ENCODE results near the gene DMRT2. TPM values are rescaled to one million over a fixed set of nuclear protein-coding genes. Genes with fewer than 3 reads are reported as not detected.
A peak's percentile ranks its signal among the peaks of the same experiment; 100 is the strongest.

DMRT2 gene
- total RNA-seq, 1 experiment from 2014 or later = not detected

- no peak for DNase-seq
Measured at GRCh38 chr9:1047591-1048230, 2.4 kb upstream of the DMRT2 start.

GRCh38 chr9:1048231-1048619 is 1.9 kb upstream of the DMRT2 start:
- Histone ChIP-seq H3K27me3 (ENCODE audit: insufficient read depth, low read depth) (no peaks in the 10 kb centered on the region), H2AFZ (peak overlapping the region; percentile 58; the same call in 1 of the 2 replicates), H3K79me2 (ENCODE audit: low read depth) (no peaks in the 10 kb centered on the region), H4K20me1 (ENCODE audit: insufficient read depth) (no peaks in the 10 kb centered on the region), H3K9me2 (ENCODE audit: insufficient read depth) (no peaks in the 10 kb centered on the region), H3F3A (ENCODE audit: insufficient read depth, low read depth) (no peaks in the 10 kb centered on the region), H3K4me1 (replicated peaks; ENCODE audit: insufficient read depth) (no peaks in the 10 kb centered on the region), H3K4me2 (peak overlapping the region; percentile 53), H3K9me3 (ENCODE audit: insufficient read depth, low read depth) (no peaks in the 10 kb centered on the region), H3K4me3 (peak overlapping the region; percentile 29; the same call in 1 of the 2 replicates), H3K27ac (no peak overlapping the region), H3K36me3 (ENCODE audit: low read depth) (no peaks in the 10 kb centered on the region)
- DNase-seq = no peak
- no TSS peak for BruUV-seq (replicated peaks)
- TF ChIP-seq CTCF (conservative IDR thresholded peaks at IDR 0.05) (no peak), EZH2 (IDR thresholded peaks at IDR 0.05; ENCODE audit: low read depth) (no peak)
- ChIA-PET CTCF (no interaction called here), POLR2A (ENCODE audit: unreplicated experiment) (no interaction called here)
- intact Hi-C loops (cut with micrococcal nuclease; ENCODE audit: unreplicated experiment) = no loop called here

More at GRCh38 chr9:1047591-1048230, 2.4 kb upstream of the DMRT2 start:
- H2AFZ ChIP-seq = peak overlapping the region; percentile 58; the same call in 1 of the 2 replicates
- intact Hi-C loops (cut with micrococcal nuclease; ENCODE audit: unreplicated experiment) = no loop called here
- no peaks in the 10 kb centered on the region for H3K4me1 ChIP-seq (replicated peaks; ENCODE audit: insufficient read depth)
- H3K4me3 ChIP-seq = peak overlapping the region; percentile 29; the same call in 1 of the 2 replicates
- no peak overlapping the region for H3K27ac ChIP-seq
- ChIA-PET CTCF (no interaction called here), POLR2A (ENCODE audit: unreplicated experiment) (no interaction called here)
- H3K9me3 ChIP-seq (ENCODE audit: insufficient read depth, low read depth) = no peaks in the 10 kb centered on the region
- no peaks in the 10 kb centered on the region for H4K20me1 ChIP-seq (ENCODE audit: insufficient read depth)
- no peak for TF ChIP-seq CTCF (conservative IDR thresholded peaks at IDR 0.05)
- TF ChIP-seq EZH2 (IDR thresholded peaks at IDR 0.05; ENCODE audit: low read depth) = no peak
- no TSS peak for BruUV-seq (replicated peaks)
- no peaks in the 10 kb centered on the region for H3K9me2 ChIP-seq (ENCODE audit: insufficient read depth)
- H3F3A ChIP-seq (ENCODE audit: insufficient read depth, low read depth) = no peaks in the 10 kb centered on the region
- H3K27me3 ChIP-seq (ENCODE audit: insufficient read depth, low read depth) = no peaks in the 10 kb centered on the region
- no peaks in the 10 kb centered on the region for H3K79me2 ChIP-seq (ENCODE audit: low read depth)
- H3K4me2 ChIP-seq = peak overlapping the region; percentile 53
- H3K36me3 ChIP-seq (ENCODE audit: low read depth) = no peaks in the 10 kb centered on the region

GRCh38 chr9:1048811-1049210 is 1.3 kb upstream of the DMRT2 start:
- H3K27me3 ChIP-seq (ENCODE audit: insufficient read depth, low read depth) = no peaks in the 10 kb centered on the region

More at GRCh38 chr9:1048811-1049210, 1.3 kb upstream of the DMRT2 start:
- CTCF ChIA-PET = no interaction called here
- DNase-seq = no peak
- no peak overlapping the region for H2AFZ ChIP-seq
- H3K36me3 ChIP-seq (ENCODE audit: low read depth) = no peaks in the 10 kb centered on the region
- BruUV-seq (replicated peaks) = no TSS peak
- H3K4me1 ChIP-seq (replicated peaks; ENCODE audit: insufficient read depth) = no peaks in the 10 kb centered on the region
- H3K9me3 ChIP-seq (ENCODE audit: insufficient read depth, low read depth) = no peaks in the 10 kb centered on the region
- no peaks in the 10 kb centered on the region for H3F3A ChIP-seq (ENCODE audit: insufficient read depth, low read depth)
- H3K9me2 ChIP-seq (ENCODE audit: insufficient read depth) = no peaks in the 10 kb centered on the region
- no peak overlapping the region; the same call in 1 of the 2 replicates for H3K4me2 ChIP-seq
- H3K4me3 ChIP-seq = no peak overlapping the region
- POLR2A ChIA-PET (ENCODE audit: unreplicated experiment) = no interaction called here
- H3K79me2 ChIP-seq (ENCODE audit: low read depth) = no peaks in the 10 kb centered on the region
- no peak overlapping the region for H3K27ac ChIP-seq
- TF ChIP-seq EZH2 (IDR thresholded peaks at IDR 0.05; ENCODE audit: low read depth) = no peak
- no peak for TF ChIP-seq CTCF (conservative IDR thresholded peaks at IDR 0.05)
- intact Hi-C loops (cut with micrococcal nuclease; ENCODE audit: unreplicated experiment) = no loop called here
- H4K20me1 ChIP-seq (ENCODE audit: insufficient read depth) = no peaks in the 10 kb centered on the region
